Mesendoderm (in vitro differentiated cells): ENCODE data around the gene FRMPD4.

ENCODE experiments used
- DNase-seq: peaks from one replicate; pipeline ENCODE4 v3.0.0; 2013
- H2AK5ac ChIP-seq: 2 replicates; pipeline ENCODE4 v1.6.1; 2013; ENCODE audit warnings: low read length, inconsistent platforms
- H2BK120ac ChIP-seq: 2 replicates; pipeline ENCODE4 v1.6.1; 2013; ENCODE audit warnings: low read depth, mild to moderate bottlenecking, low read length, moderate library complexity, mixed read lengths
- H2BK15ac ChIP-seq: replicated peaks from 2 replicates; pipeline ENCODE4 v1.6.1; 2013; ENCODE audit warnings: low read depth, mild to moderate bottlenecking, moderate library complexity
- H2BK5ac ChIP-seq: 2 replicates; pipeline ENCODE4 v1.6.1; 2013; ENCODE audit warnings: low read length, inconsistent platforms
- H3K18ac ChIP-seq: 2 replicates; pipeline ENCODE4 v1.6.1; 2013; ENCODE audit warnings: mild to moderate bottlenecking, low read length, mixed read lengths
- H3K23ac ChIP-seq: one replicate; pipeline ENCODE4 v1.6.1; 2013; ENCODE audit warnings: low read length
- H3K27ac ChIP-seq: 2 replicates; pipeline ENCODE4 v1.5.1; 2013; ENCODE audit warnings: low read depth, mild to moderate bottlenecking, inconsistent platforms, low read length, moderate library complexity
- H3K27me3 ChIP-seq: 2 replicates; pipeline ENCODE4 v1.6.1; 2013; ENCODE audit warnings: low read length, control low read depth, mild to moderate bottlenecking, inconsistent platforms; ENCODE audit not compliant: insufficient read depth, poor library complexity
- H3K36me3 ChIP-seq: 2 replicates; pipeline ENCODE4 v1.6.1; 2013; ENCODE audit warnings: low read length, inconsistent platforms; ENCODE audit not compliant: control insufficient read depth, insufficient read depth
- H3K4ac ChIP-seq: one replicate; pipeline ENCODE4 v1.6.1; 2013; ENCODE audit warnings: low read depth, mild to moderate bottlenecking, low read length, moderate library complexity
- H3K4me1 ChIP-seq: 2 replicates; pipeline ENCODE4 v1.6.1; 2013; ENCODE audit warnings: low read depth, low read length, inconsistent platforms; ENCODE audit not compliant: control insufficient read depth
- H3K4me2 ChIP-seq: 2 replicates; pipeline ENCODE4 v1.6.1; 2013; ENCODE audit warnings: low read length
- H3K4me3 ChIP-seq: 2 replicates; pipeline ENCODE4 v1.5.1; 2013; ENCODE audit warnings: mild to moderate bottlenecking, low read length
- H3K56ac ChIP-seq: one replicate; pipeline ENCODE4 v1.6.1; 2013; ENCODE audit warnings: low read length
- H3K79me1 ChIP-seq: 2 replicates; pipeline ENCODE4 v1.6.1; 2013; ENCODE audit warnings: low read length, inconsistent platforms
- H3K79me2 ChIP-seq: 2 replicates; pipeline ENCODE4 v1.6.1; 2013; ENCODE audit warnings: mild to moderate bottlenecking, low read length; ENCODE audit not compliant: control insufficient read depth, insufficient read depth
- H3K9ac ChIP-seq: 2 replicates; pipeline ENCODE4 v1.6.1; 2013; ENCODE audit warnings: low read length, inconsistent platforms
- H4K5ac ChIP-seq: one replicate; pipeline ENCODE4 v1.6.1; 2013; ENCODE audit warnings: low read length
- H4K8ac ChIP-seq: one replicate; pipeline ENCODE4 v1.6.1; 2013; ENCODE audit warnings: low read depth, mild to moderate bottlenecking, control low read depth, low read length, moderate library complexity
- WGBS: extraction: QIAGEN DNeasy Blood & Tissue Kit; methylation state at CpG from one replicate; pipeline ENCODE4 v1.1.7; 2013; ENCODE audit warnings: low lambda C conversion rate, missing lambda C conversion rate; ENCODE audit not compliant: insufficient coverage; ENCODE audit errors: extremely low coverage; 5-methylcytosine and 5-hydroxymethylcytosine counted together

The FRMPD4 gene

GRCh38 chrX:12352922-12353321 is 214.6 kb downstream of the FRMPD4 start:
- Histone ChIP-seq H3K79me2 (no peaks in the 10 kb centered on the region), H3K9ac (no peak overlapping the region), H3K27me3 (no peaks in the 10 kb centered on the region), H4K8ac (no peak overlapping the region), H2AK5ac (no peak overlapping the region), H2BK15ac (no peak overlapping the region), H3K27ac (no peak overlapping the region), H3K79me1 (no peaks in the 10 kb centered on the region), H3K4me2 (no peak overlapping the region), H2BK5ac (no peak overlapping the region), H3K36me3 (no peaks in the 10 kb centered on the region), H3K56ac (no peak overlapping the region), H4K5ac (no peak overlapping the region), H3K4me1 (no peaks in the 10 kb centered on the region), H2BK120ac (no peak overlapping the region), H3K4me3 (no peak overlapping the region), H3K23ac (no peak overlapping the region), H3K18ac (no peak overlapping the region), H3K4ac (no peak overlapping the region)
- DNase-seq = peak; percentile 10
- WGBS = no CpG with 5 or more reads among the region's 5 CpGs

GRCh38 chrX:12360383-12360782 is 222.1 kb downstream of the FRMPD4 start:
- Histone ChIP-seq H3K23ac (no peak overlapping the region), H3K4me3 (no peak overlapping the region), H4K5ac (no peak overlapping the region), H2BK120ac (no peak overlapping the region), H4K8ac (no peak overlapping the region), H3K9ac (no peak overlapping the region), H3K36me3 (no peaks in the 10 kb centered on the region), H3K79me1 (no peaks in the 10 kb centered on the region), H3K56ac (no peak overlapping the region), H2BK5ac (no peak overlapping the region), H3K18ac (no peak overlapping the region), H3K27me3 (no peaks in the 10 kb centered on the region), H2AK5ac (no peak overlapping the region), H2BK15ac (no peak overlapping the region), H3K79me2 (no peaks in the 10 kb centered on the region), H3K27ac (no peak overlapping the region), H3K4me1 (no peaks in the 10 kb centered on the region), H3K4ac (no peak overlapping the region), H3K4me2 (no peak overlapping the region)
- no peak for DNase-seq
- no CpG with 5 or more reads among the region's 2 CpGs for WGBS

GRCh38 chrX:12360986-12361598 is 222.8 kb downstream of the FRMPD4 start:
- H3K79me2 ChIP-seq = no peaks in the 10 kb centered on the region
- no peak overlapping the region for H2BK120ac ChIP-seq
- H3K4ac ChIP-seq = no peak overlapping the region
- H3K36me3 ChIP-seq = no peaks in the 10 kb centered on the region
- no peak overlapping the region for H3K4me2 ChIP-seq
- no peak overlapping the region for H3K23ac ChIP-seq
- no peaks in the 10 kb centered on the region for H3K4me1 ChIP-seq
- no peak overlapping the region for H3K4me3 ChIP-seq
- H3K9ac ChIP-seq = no peak overlapping the region
- H2BK15ac ChIP-seq = no peak overlapping the region
- no peak overlapping the region for H3K27ac ChIP-seq
- H4K8ac ChIP-seq = no peak overlapping the region
- H2BK5ac ChIP-seq = no peak overlapping the region
- no peaks in the 10 kb centered on the region for H3K79me1 ChIP-seq
- H3K18ac ChIP-seq = no peak overlapping the region
- H3K56ac ChIP-seq = no peak overlapping the region
- DNase-seq = no peak
- H3K27me3 ChIP-seq = no peaks in the 10 kb centered on the region
- no peak overlapping the region for H2AK5ac ChIP-seq
- no peak overlapping the region for H4K5ac ChIP-seq

DNA sequence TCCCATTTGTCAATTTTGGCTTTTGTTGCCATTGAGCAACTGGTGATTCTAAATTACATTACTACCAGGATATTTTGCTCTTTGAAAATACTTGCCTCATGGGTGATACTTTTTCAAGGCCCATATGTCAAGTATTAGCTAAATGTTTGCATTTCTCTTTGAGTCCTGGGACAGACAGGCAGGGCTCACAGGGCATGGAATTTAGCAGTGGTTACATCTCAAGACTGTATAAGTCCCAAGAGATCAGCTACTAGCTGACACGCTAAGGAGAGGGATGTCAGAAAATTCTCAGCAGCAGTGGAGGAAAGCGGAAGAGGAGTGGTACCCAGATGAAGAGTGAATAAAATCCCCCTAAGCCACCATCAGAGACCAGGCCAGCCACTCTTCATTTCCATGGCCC is 224.9 kb downstream of the FRMPD4 start:
- H3K18ac ChIP-seq = no peak overlapping the region
- DNase-seq = no peak
- no peak overlapping the region for H2AK5ac ChIP-seq
- no peak overlapping the region for H3K56ac ChIP-seq
- H3K4ac ChIP-seq = no peak overlapping the region
- H3K4me3 ChIP-seq = no peak overlapping the region
- H3K23ac ChIP-seq = no peak overlapping the region
- no peak overlapping the region for H3K27ac ChIP-seq
- no peak overlapping the region for H4K5ac ChIP-seq
- no peak overlapping the region for H3K4me2 ChIP-seq
- no peak overlapping the region for H2BK120ac ChIP-seq
- H2BK15ac ChIP-seq = no peak overlapping the region
- H3K79me1 ChIP-seq = no peaks in the 10 kb centered on the region
- no peak overlapping the region for H3K9ac ChIP-seq
- H3K4me1 ChIP-seq = no peaks in the 10 kb centered on the region
- no peaks in the 10 kb centered on the region for H3K36me3 ChIP-seq
- H3K27me3 ChIP-seq = no peaks in the 10 kb centered on the region
- H2BK5ac ChIP-seq = no peak overlapping the region
- no peak overlapping the region for H4K8ac ChIP-seq
- H3K79me2 ChIP-seq = no peaks in the 10 kb centered on the region
- no CpG with 5 or more reads among the region's 2 CpGs for WGBS

- Histone ChIP-seq H3K36me3 (no peaks in the 10 kb centered on the region), H4K8ac (no peak overlapping the region), H2BK5ac (no peak overlapping the region), H2BK120ac (no peak overlapping the region), H2BK15ac (no peak overlapping the region), H3K27me3 (no peaks in the 10 kb centered on the region), H3K27ac (no peak overlapping the region), H3K79me2 (no peaks in the 10 kb centered on the region), H3K9ac (no peak overlapping the region), H3K4ac (no peak overlapping the region), H3K79me1 (no peaks in the 10 kb centered on the region), H3K4me2 (no peak overlapping the region), H3K23ac (no peak overlapping the region), H3K4me3 (no peak overlapping the region), H3K18ac (no peak overlapping the region), H3K4me1 (no peaks in the 10 kb centered on the region), H2AK5ac (no peak overlapping the region), H4K5ac (no peak overlapping the region), H3K56ac (no peak overlapping the region)
- no peak for DNase-seq
- WGBS = no CpG with 5 or more reads among the region's 2 CpGs
These were observed 228.2 kb downstream of the FRMPD4 start for GRCh38 chrX:12366440-12366839.

DNA sequence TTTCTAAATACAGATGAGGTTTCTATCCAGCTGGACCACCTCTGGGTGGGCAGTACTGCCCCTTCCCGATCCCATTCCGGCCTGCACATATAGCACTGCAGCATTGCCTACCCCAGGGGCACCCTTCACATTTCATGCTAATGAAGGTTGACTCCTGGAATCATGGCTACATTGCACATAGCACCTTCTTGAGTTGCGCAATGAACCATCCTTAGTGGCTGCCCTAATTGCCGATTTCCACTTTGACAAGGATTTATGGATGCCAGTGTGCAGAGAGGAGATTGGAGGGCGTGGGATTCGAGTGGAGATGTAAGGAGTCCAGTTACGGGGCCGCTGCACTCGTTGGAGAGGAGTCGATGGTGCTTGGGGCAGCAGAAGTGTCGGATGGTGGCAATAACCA is 229.0 kb downstream of the FRMPD4 start:
- Histone ChIP-seq H3K27me3 (no peaks in the 10 kb centered on the region), H2BK120ac (no peak overlapping the region), H2AK5ac (no peak overlapping the region), H3K27ac (no peak overlapping the region), H3K79me1 (no peaks in the 10 kb centered on the region), H3K9ac (no peak overlapping the region), H3K56ac (no peak overlapping the region), H3K4me3 (no peak overlapping the region), H3K36me3 (no peaks in the 10 kb centered on the region), H2BK5ac (no peak overlapping the region), H3K18ac (no peak overlapping the region), H3K23ac (no peak overlapping the region), H3K79me2 (no peaks in the 10 kb centered on the region), H3K4me1 (no peaks in the 10 kb centered on the region), H3K4me2 (no peak overlapping the region), H4K5ac (no peak overlapping the region), H2BK15ac (no peak overlapping the region), H4K8ac (no peak overlapping the region), H3K4ac (no peak overlapping the region)
- DNase-seq = no peak
- WGBS = no CpG with 5 or more reads among the region's 11 CpGs
